ENCODE measurements around the gene F7. TPM values are rescaled to one million over a fixed set of nuclear protein-coding genes. Genes with fewer than 3 reads are reported as not detected.

The F7 gene
- total RNA-seq, 1 donor from 2014 or later, result not detected

DNA sequence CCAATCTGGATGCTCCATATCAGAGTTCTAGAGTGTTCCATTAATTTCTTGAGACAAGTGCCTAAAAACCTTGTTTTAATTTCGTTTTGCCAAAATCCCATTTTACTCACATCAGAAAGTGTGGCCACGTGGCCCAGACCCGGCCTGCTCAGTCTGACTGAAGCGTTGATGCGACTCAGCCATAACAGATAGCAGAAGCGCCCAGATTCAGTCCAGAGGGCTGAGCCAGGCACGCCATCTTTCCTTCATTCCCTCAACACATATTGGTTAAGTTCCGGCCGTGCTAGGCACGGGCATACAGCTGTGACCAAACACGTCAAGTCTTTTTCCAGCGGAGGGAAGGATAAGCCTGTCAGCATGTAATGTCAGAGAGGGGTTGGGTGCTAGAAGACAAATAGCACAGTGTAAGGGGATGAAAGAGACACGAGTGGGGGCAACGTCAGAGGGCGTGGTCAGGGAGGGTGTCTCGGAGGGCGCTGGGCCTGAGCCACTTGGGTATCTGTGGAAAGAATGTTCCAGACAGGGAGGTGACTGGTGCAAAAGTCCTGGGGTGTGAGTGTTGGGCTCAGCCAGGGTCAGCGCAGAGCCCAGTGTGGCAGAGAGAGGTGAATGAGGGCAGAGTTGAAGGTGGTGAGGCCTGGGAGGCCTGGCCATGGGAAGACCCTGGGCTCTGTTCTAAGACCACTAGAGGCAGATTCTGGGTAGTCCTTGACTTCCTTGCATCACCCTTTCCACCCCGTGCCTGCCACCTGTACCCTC lies 20.1 kb downstream of the F7 start:
- ATAC-seq (no peak), DNase-seq (peak; percentile 34)
- TF ChIP-seq, protein P1, sequence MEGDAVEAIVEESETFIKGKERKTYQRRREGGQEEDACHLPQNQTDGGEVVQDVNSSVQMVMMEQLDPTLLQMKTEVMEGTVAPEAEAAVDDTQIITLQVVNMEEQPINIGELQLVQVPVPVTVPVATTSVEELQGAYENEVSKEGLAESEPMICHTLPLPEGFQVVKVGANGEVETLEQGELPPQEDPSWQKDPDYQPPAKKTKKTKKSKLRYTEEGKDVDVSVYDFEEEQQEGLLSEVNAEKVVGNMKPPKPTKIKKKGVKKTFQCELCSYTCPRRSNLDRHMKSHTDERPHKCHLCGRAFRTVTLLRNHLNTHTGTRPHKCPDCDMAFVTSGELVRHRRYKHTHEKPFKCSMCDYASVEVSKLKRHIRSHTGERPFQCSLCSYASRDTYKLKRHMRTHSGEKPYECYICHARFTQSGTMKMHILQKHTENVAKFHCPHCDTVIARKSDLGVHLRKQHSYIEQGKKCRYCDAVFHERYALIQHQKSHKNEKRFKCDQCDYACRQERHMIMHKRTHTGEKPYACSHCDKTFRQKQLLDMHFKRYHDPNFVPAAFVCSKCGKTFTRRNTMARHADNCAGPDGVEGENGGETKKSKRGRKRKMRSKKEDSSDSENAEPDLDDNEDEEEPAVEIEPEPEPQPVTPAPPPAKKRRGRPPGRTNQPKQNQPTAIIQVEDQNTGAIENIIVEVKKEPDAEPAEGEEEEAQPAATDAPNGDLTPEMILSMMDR (IDR thresholded peaks at IDR 0.05), result no peak
- H3K36me3 ChIP-seq, result no peaks in the 10 kb centered on the region
- no peak overlapping the region for H3K27ac ChIP-seq
- H3K4me3 ChIP-seq, result no peak overlapping the region
- no peaks in the 10 kb centered on the region for H3K9me3 ChIP-seq
- no peaks in the 10 kb centered on the region for H3K4me1 ChIP-seq
- intact Hi-C loops (cut with DNase I), result no loop called here
- peaks cover 13% of the 10 kb centered on the region for H3K27me3 ChIP-seq (ENCODE audit: low read depth)

DNA sequence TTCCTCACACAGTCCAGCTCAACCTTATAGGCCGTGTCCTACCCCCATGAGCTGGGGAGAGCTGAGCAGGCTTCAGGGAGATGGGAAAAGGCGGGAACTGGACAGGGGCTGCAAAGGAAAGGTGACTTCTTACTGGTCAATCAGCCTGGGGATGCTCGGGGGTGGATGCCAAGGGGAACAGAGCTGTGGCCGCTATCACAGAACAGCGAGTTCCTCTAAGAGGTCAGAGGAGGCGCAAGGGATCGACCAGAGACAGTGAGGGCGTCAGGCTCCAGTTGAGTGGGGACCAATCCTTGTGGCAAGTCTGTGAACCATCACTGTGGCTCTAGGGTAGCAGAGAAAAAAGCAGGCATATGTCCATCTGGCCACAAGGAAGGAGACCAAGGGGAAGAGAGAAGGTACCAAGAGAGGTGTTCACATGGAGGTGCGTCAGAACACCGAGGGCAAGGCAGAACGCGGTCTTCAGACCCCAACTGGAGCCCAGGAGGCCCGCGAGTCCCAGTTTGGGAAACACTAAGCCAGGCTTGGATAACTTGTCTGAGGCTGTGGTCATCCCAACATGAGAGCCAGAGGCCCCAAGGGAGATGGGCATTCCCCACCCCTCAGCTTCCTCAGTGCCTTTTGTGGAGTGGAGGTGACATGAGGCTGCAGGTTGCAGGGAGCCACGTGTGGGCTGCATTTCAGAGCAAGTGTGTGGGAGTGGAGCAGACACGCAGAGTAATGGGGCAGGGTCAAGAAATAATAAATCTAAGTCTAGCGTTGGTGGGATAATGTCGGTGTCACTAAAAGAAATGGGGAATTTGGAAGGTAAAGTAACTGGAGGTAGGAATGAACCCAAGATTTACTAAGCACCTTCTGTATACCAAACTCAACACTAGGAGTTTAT lies 20.9 kb downstream of the F7 start:
- intact Hi-C loops (cut with DNase I), result no loop called here
- H3K9me3 ChIP-seq, result no peaks in the 10 kb centered on the region
- ATAC-seq, result no peak

DNA sequence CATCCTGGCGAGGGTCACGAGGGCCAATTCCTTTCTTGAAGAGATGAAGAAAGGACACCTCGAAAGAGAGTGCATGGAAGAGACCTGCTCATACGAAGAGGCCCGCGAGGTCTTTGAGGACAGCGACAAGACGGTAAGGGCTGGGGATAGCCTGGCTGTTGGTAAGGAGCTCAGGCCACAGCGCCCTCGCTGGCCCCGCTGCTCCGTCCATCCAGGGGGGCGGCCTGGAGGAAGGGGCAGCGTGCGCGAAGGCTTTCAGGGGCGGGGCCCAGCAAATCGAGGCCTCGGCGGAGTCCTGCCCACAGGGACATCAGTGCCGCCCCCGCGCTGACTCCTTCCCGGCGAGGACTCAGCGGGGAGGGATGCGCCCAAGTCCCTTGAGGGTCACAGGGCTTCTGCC lies 23.9 kb downstream of the F7 start:
- TF ChIP-seq, protein P1 (IDR thresholded peaks at IDR 0.05), result no peak
- H3K27ac ChIP-seq, result no peak overlapping the region
- H3K4me3 ChIP-seq, result no peak overlapping the region
- ATAC-seq (no peak), DNase-seq (peak; percentile 41)
- H3K9me3 ChIP-seq, result no peaks in the 10 kb centered on the region
- intact Hi-C loops (cut with DNase I), result no loop called here
- H3K4me1 ChIP-seq, result no peaks in the 10 kb centered on the region
- peaks cover 19% of the 10 kb centered on the region for H3K27me3 ChIP-seq (ENCODE audit: low read depth)
- H3K36me3 ChIP-seq, result no peaks in the 10 kb centered on the region

More for the DNA sequence above, 20.9 kb downstream of the F7 start:
- no peak for DNase-seq
- H3K36me3 ChIP-seq, result no peaks in the 10 kb centered on the region
- no peaks in the 10 kb centered on the region for H3K4me1 ChIP-seq
- no peak overlapping the region for H3K4me3 ChIP-seq
- no peak overlapping the region for H3K27ac ChIP-seq
- peaks cover 14% of the 10 kb centered on the region for H3K27me3 ChIP-seq (ENCODE audit: low read depth)
- TF ChIP-seq, protein P1 (IDR thresholded peaks at IDR 0.05), result no peak

DNA sequence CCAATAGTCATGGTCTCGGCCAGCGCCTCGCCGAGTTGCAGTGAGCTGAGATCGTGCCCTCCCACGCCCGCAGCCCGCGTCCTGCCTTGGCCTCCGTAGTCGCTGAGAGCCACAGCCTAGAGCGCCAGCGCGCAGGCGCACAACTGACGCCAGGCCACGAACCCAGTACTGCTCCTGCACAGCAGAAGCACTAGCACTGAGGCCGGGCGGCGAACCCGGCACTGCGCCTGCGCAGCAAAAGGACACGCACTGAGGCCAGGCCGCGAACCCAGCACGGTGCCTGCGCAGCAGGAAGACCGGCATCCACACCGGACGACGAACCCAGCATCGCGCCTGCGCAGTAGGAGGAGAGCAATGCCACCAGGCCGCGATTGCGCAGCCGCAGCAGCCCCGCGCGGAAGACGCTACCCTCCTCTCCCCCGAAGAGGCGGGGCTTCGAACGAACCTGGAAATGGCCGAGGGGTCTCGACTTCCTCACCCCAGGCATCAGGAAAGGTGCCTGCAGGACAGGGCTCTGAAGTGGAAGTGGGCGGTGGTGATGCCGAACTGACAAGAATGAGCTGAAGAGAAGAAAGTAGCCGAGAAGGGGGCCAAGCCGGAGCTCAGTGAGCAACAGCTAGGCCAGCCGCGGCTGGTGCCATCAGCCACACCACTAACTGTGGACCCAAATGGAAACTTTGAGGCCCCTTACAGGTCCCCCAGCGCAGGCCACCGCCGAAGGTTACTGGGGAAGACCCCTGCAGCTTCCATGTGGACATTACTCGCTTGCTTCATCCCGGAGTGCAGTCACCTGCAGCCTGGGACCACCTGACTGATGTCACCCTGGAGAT lies 24.5 kb downstream of the F7 start:
- Histone ChIP-seq H3K27ac (no peak overlapping the region), H3K27me3 (ENCODE audit: low read depth) (peaks cover 19% of the 10 kb centered on the region), H3K36me3 (no peaks in the 10 kb centered on the region), H3K4me1 (no peaks in the 10 kb centered on the region), H3K9me3 (no peaks in the 10 kb centered on the region), H3K4me3 (no peak overlapping the region)
- DNase-seq (peak; percentile 45), ATAC-seq (peak in 1 of 2 donors; percentile 55)
- TF ChIP-seq, protein P1 (IDR thresholded peaks at IDR 0.05), result no peak
- intact Hi-C loops (cut with DNase I), result no loop called here

DNA sequence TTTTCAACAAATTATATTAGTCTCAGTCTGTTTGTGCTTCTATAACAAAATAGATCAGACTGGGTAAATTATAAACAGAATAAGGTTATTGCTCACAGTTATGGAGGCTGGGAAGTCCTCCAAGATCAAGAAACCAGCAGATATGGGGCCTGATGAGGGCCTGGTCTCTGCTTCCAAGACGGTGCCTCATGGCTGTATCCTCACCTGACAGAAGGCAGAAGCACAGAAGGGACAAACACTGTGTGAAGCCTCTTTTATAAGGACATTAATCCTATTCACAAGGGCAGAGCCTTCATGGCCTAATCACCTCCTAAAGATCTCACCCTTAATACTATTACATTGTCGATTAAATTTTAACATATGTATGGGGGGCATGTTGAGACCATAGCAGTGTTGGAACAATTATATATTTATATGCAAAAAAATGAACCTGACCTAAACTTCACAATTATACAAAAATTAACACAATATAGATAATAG lies 29.7 kb downstream of the F7 start:
- ATAC-seq (no peak), DNase-seq (no peak)
- intact Hi-C loops (cut with DNase I), result no loop called here
- TF ChIP-seq, protein P1 (IDR thresholded peaks at IDR 0.05), result no peak
- Histone ChIP-seq H3K27ac (no peak overlapping the region), H3K9me3 (no peaks in the 10 kb centered on the region), H3K4me1 (no peaks in the 10 kb centered on the region), H3K27me3 (ENCODE audit: low read depth) (peaks cover 10% of the 10 kb centered on the region), H3K36me3 (no peaks in the 10 kb centered on the region), H3K4me3 (no peak overlapping the region)

All from lower lobe of right lung (tissue), 2 donors.